ENCODE results near the gene SUGP1.

- no peak for TF ChIP-seq EZH2 (IDR thresholded peaks at IDR 0.05; ENCODE audit: borderline replicate concordance, low read depth, low read length, severe bottlenecking)
- TF ChIP-seq CTCF (IDR thresholded peaks at IDR 0.05; ENCODE audit: borderline replicate concordance, extremely low read depth, low read length, poor library complexity, severe bottlenecking), result no peak
Measured at GRCh38 chr19:19305696-19306095, 14.6 kb downstream of the SUGP1 start.

Measured in DND-41 (cell line).